IPS DF 4.7 (cell line): ENCODE results near the gene STK32B.
"Not testable (repeated sequence)": the region's sequence is repeated elsewhere in the genome, so short reads cannot be mapped to it uniquely, and the experiment has no call there.

Source experiments
- DNase-seq: peaks from one replicate; pipeline ENCODE4 v3.0.0-alpha.2; 2013; ENCODE audit warnings: low spot score; ENCODE audit errors: extremely low read depth

STK32B gene

GRCh38 chr4:5250536-5250935 is 199.3 kb downstream of the STK32B start:
- not testable (repeated sequence) for DNase-seq

DNA sequence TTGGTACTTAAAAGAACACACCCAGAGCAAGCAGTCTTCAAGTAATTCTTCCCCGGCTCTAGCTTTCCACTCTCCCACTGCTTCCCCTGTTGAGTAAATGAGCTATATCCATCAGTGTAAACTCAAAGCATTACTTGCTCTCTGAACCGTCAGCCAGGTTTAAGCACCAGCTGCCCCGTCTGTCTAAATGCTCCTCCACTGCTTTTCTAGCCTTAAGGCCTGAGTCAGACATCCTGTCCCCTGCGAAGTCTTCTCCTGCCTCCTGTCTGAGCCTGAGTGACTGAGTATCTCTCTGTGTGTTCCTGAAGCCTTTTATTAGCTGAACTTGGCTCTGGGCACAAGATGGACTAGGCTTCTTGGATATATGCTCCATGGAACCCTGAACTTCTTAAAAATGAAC is 205.1 kb downstream of the STK32B start:
- no peak for DNase-seq

DNA sequence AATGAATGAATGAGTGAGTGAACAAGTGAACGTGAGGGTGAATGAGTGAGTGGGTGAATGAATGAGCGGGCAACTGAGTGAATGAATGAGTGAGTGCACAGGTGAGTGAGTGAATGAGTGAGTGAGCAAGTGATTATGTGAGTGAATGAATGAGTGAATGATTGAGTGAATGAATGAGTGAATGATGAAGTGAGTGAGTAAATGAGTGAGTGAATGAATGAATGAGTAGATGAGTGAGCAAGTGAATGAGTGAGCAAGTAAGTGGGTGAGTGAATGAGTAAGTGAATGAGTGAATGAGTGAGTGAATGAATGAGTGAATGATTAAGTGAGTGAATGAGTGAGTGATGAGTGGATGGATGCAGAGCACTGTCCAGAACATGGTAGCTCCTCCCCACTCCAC is 205.8 kb downstream of the STK32B start:
- DNase-seq, result no peak

DNA sequence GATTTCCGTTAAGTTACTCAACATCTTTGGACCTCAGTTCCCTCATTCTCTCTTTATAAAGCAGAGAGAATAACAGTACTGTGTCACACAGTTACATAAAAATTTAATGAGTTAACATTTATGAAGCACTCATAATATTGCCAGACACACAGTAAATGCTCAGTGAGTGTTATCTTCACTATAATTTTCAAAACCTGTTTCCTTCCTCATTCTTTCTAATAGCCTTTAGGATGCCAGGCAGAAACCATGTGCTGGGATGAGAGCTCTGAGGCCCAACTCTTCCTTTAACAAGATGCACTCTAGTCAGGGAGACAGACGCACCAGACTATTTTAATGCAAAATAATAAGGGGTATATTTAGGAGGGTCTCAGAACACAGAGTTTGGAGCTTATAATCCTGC is 208.2 kb downstream of the STK32B start:
- DNase-seq, result no peak

DNA sequence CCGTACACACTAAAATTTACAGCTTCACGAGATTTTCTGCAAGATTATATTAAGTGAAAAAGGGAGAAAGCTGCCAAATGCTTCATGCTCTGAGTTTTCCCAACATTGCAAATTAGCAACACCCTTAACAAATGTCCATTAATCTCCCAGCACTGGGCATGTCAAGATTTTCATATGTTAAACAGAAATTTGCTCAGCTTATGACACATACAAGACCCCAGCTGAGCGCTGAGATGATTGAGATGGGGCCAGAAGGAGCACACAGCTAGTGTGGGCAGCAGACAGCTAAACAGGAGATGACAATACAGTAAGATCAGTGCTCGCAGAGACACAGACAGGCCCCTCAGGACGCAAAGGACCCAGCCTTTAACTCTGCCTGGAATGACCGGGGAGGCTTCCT is 208.8 kb downstream of the STK32B start:
- no peak for DNase-seq

DNA sequence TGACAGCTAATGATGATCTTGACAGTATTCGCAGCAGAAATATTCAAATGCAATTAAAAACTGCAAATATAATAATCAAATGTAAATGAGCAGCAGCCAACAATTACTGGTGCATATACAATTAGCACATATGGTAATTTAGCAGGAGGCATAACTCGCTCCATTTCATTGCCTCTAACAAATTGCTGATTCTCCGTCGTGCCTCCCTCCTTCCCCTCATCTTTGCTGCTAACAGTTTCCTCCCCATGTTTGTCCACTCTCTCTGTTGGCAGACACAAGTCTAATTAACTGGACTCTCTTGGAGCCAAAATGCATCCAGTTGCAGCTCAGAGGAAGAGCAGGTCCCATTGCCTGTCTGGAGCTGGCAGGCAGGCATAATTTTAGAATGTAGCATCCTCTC is 210.6 kb downstream of the STK32B start:
- DNase-seq, result no peak

- DNase-seq, result no peak
Measured at GRCh38 chr4:5266991-5267390, 215.7 kb downstream of the STK32B start.

DNA sequence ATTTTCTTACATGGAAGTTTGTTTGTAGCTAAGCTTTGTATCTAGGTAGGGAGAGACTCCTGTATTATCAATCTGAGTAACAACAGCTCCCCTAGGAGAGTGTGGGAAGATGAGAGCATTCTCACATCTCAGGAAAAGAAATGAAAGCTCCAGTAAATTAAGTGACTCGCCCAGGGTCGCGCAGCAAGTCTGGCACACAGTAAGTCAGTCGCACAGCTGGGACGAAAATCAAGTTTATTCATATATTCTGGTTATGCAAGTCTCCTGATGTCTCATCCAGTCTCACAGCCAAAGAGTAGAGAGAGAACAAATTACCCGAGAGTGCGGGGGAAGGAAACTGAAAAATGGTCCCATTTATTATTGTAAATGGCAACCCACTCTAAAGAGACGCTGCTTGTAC is 216.1 kb downstream of the STK32B start:
- DNase-seq, result no peak

- no peak for DNase-seq
Measured at GRCh38 chr4:5276475-5277075, 225.3 kb downstream of the STK32B start.

DNA sequence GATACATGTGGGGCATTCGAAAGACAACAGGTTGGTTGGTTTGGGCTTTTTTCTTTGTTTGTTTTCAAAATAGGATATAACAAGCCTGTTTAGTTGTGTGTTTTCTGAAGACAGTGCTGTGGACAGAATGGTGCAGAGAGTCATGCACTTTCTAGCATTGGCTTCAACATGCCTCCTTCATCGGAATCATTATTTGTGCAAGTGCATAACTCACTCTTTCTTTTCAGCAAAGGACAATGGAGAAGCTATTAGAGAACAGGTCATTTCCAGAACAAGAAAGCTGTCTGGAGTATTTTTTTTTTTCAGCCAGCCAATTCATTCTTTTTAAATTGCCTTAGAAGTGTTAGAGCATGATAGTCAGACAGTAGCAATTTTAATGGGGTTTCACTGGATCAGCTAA is 225.8 kb downstream of the STK32B start:
- no peak for DNase-seq

DNA sequence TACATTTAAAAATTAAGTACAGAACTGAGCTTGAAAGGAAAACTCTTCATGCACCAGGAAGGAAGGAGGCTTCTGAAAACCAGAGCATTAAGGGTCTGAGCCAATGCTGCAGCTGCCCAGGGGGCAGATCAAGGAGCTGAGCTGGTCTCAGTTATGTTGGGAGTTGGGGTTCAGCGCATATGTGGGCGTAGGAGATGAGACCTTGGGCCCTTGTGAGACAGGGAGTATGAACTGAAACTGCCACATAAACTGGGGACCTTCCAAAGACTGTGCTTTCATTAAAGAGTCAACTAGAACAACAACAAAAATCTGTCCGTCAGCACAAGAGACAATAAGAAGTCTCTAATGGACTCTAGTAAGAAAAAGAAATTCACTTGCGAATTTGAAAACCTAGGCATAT is 226.9 kb downstream of the STK32B start:
- no peak for DNase-seq

DNA sequence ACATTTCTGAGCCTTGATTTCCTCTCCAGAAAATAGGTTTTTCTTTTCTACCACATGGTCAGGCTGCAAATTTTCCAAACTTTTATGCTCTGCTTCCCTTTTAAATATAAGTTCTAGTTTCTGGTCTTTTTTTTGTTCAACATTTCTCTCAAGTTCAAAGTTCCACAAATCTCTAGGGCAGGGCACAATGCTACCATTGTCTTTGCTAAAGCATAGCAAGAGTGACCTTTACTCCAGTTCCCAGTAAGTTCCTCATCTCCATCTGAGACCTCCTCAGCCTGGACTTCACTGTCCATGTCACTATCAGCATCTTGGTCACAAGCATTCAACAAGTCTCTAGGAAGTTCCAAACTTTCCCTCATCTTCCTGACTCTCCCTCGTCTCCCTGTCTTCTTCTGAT is 228.8 kb downstream of the STK32B start:
- not testable (repeated sequence) for DNase-seq

- DNase-seq, result no peak
Measured at GRCh38 chr4:5280828-5281227, 229.5 kb downstream of the STK32B start.

- DNase-seq, result no peak
Measured at GRCh38 chr4:5283837-5284236, 232.6 kb downstream of the STK32B start.

DNA sequence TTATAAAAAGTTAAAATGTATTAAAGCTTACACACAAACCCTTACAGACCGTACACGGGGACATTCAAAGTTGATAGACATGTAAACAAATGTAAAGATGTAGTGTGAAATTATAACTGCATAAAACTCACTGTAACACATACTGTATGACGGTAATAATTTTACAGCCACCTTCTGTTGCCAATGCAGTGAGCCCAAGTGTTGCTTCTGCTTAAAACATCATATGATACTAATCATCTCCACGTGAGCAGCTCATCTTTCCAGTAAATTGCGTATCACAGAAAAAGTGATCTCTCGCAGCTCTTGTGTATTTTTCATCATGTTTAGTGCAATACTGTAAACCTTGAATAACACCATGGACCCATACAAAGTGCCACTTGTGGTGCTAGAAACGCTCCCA is 233.2 kb downstream of the STK32B start:
- DNase-seq, result no peak

GRCh38 chr4:5292101-5292500 is 240.8 kb downstream of the STK32B start:
- no peak for DNase-seq

- DNase-seq, result not testable (repeated sequence)
Measured at GRCh38 chr4:5298000-5298787, 246.9 kb downstream of the STK32B start.

DNA sequence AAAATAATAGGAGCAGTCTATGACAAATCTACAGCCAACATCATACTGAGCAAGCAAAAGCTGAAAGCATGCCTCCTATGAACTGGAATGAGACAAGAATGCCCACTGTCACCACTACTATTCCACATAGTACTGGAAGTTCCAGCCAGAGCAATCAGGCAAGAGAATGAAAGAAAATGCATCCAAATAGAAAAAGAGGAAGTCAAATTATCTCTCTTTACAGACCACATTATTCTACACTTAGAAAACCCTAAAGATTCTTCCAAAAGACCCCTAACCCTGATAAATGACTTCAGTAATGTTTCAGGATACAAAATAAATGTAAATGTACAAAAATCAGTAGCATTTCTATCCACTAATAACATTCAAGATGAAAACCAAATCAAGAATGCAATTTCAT is 249.0 kb downstream of the STK32B start:
- no peak for DNase-seq

DNA sequence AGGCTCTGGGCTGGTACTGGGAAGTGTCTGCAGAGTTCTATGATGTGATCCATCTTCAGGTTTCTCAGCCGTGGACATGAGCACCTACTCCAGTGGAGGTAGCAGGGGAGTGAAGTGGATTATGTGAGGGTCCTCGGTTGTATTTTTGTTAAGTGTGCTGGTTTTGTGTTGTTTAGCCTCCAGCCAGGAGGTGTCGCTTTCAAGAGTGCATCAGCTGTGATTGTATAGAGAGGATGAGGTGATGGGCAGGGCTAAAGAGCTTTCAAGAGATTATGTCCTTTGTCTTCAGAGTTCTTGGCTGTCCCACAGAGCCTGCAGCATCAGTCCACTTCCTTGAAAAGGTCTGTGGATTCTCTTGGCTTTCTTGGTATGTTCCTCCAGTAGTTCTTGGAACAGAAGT is 256.6 kb downstream of the STK32B start:
- no peak for DNase-seq

DNA sequence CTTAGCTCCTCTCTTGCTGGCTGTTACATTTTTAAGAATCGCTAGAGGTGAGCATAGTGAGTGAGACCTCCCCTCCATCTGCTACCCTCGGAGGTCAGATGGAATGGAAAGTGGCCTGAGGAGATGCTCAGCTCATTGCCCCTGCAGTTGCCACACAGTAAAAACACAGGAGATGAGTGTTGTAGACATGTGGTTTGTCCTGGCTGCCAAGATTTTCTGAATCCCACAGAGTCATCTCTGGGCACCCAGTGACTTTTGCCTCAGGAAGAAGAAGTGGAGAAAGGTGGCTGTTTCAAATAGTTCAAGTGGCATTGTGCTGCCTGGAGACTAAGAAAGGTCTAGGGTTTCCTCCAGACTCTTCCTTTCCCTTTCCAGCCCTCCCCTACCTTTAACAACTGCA is 271.0 kb downstream of the STK32B start:
- DNase-seq, result no peak

DNA sequence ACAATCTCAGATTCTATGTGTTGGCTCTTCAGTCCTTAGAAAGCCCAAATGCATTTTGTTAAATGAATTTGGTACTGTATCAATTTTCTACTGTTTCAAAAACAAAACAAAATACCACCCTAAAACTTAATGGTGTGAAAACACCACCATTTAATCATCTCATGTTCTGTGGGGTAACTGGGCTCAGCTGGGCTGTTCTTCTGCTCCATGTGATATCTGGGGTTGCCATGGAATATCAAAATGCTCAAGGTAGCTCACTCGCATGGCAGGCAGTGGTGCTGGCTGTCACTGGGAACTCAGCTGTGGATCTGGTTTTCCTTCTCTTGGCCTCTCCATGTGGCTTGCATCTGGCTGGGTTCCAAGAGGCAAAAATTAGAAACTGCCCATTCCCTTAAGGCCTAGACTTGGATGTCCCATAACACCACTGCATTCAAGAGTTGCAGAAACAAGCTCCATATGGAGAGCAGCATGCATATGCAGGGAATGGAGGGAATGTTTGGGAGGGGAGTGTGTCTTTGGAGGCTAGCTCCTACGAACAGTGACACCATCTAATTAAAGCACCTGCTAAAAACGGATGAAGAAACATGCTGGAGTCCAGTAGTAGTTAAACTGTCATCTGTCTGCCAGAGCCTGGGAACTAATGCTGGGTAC is 279.2 kb downstream of the STK32B start:
- no peak for DNase-seq

DNA sequence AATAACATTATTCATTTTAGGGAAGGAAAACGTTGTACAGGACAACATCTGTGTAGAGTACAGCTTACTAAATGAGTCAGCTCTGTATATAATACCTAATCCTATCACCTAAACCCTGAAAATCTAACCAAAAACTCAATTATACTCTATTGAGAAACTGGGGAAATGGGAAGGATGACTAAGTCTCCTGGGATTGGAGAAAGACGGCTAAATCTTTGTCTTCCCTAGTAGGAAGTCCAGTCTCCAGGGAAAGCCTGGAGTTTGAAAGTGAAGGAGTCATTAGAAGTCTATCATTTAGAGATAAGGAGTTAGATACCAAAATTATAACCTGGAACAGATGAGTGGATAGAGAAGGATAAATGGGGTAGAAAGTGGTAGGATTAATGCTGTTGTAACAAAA is 286.5 kb downstream of the STK32B start:
- DNase-seq, result no peak

GRCh38 chr4:5338531-5338930 is 287.3 kb downstream of the STK32B start:
- no peak for DNase-seq
